Kidney glomerular epithelial cell (primary cell): ENCODE measurements around the gene SND1.
A peak's percentile ranks its signal among the peaks of the same experiment; 100 is the strongest.
"Not testable (repeated sequence)": the region's sequence is repeated elsewhere in the genome, so short reads cannot be mapped to it uniquely, and the experiment has no call there.

Experiments
- DNase-seq: peaks from one replicate; lab custom pipeline; 2025; lab: John Stamatoyannopoulos, UW

The SND1 gene

GRCh38 chr7:127889677-127890076, 237.7 kb downstream of the SND1 start:
- DNase-seq: no peak

- DNase-seq: no peak
These were observed 238.7 kb downstream of the SND1 start for GRCh38 chr7:127890726-127891125.

GRCh38 chr7:127891144-127891543, 239.2 kb downstream of the SND1 start:
- DNase-seq: no peak

GRCh38 chr7:127891854-127892438, 240.0 kb downstream of the SND1 start:
- DNase-seq: no peak

- no peak for DNase-seq
These were observed 240.7 kb downstream of the SND1 start for GRCh38 chr7:127892488-127893314.

GRCh38 chr7:127893547-127893946, 241.6 kb downstream of the SND1 start:
- DNase-seq: no peak

GRCh38 chr7:127894588-127894987, 242.6 kb downstream of the SND1 start:
- DNase-seq: no peak

- no peak for DNase-seq
These were observed 243.4 kb downstream of the SND1 start for GRCh38 chr7:127895360-127895759.

GRCh38 chr7:127895814-127896280, 243.9 kb downstream of the SND1 start:
- peak; percentile 26 for DNase-seq

- DNase-seq: no peak
These were observed 244.7 kb downstream of the SND1 start for GRCh38 chr7:127896659-127897058.

- DNase-seq: peak; percentile 42
These were observed 245.9 kb downstream of the SND1 start for GRCh38 chr7:127897704-127898454.

GRCh38 chr7:127899411-127899810, 247.4 kb downstream of the SND1 start:
- no peak for DNase-seq

- DNase-seq: no peak
These were observed 248.1 kb downstream of the SND1 start for GRCh38 chr7:127900141-127900540.

GRCh38 chr7:127900732-127901685, 249.0 kb downstream of the SND1 start:
- no peak for DNase-seq

- no peak for DNase-seq
These were observed 250.1 kb downstream of the SND1 start for GRCh38 chr7:127901895-127902703.

GRCh38 chr7:127902753-127903152, 250.8 kb downstream of the SND1 start:
- DNase-seq: not testable (repeated sequence)

- DNase-seq: no peak
These were observed 252.1 kb downstream of the SND1 start for GRCh38 chr7:127903892-127904669.

GRCh38 chr7:127904670-127904985, 252.6 kb downstream of the SND1 start:
- DNase-seq: no peak

- DNase-seq: no peak
These were observed 253.0 kb downstream of the SND1 start for GRCh38 chr7:127905021-127905420.
